ENCODE results near the gene SLC34A1. TPM values are rescaled to one million over a fixed set of nuclear protein-coding genes. Genes with fewer than 3 reads are reported as not detected.
"Not testable (repeated sequence)": the region's sequence is repeated elsewhere in the genome, so short reads cannot be mapped to it uniquely, and the experiment has no call there.

Gene SLC34A1
- polyA plus RNA-seq, 4 donors = 0.01 to 0.07 TPM; not detected in 2

DNA sequence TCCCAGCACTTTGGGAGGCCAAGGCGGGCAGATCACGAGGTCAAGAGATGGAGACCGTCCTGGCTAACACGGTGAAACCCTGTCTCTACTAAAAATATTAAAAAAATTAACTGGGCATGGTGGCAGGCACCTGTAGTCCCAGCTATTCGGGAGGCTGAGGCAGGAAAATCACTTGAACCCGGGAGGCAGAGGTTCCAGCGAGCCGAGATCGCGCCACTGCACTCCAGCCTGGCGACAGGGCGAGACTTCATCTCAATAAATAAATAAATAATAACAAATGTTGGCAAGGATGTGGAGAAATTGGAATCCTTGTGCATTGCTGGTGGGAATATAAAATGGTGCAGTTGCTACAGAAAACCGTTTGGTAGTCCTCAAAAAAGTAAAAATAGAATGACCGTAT lies 41.2 kb upstream of the SLC34A1 start:
- not testable (repeated sequence) for H3K9me3 ChIP-seq (ENCODE audit: control insufficient read depth in 2 of 2, insufficient read depth in 1 of 2, low read depth in 1 of 2, low read length in 1 of 2); FAIRE-seq; H3K4me1 ChIP-seq (ENCODE audit: control insufficient read depth in 3 of 3, insufficient read depth in 2 of 3, low read depth in 1 of 3, low read length in 2 of 3); H3K4me3 ChIP-seq (ENCODE audit: low read depth in 1 of 3, low read length in 3 of 3); H3K27me3 ChIP-seq (ENCODE audit: control insufficient read depth in 3 of 3, insufficient read depth in 3 of 3, low read length in 3 of 3); H3K27ac ChIP-seq (ENCODE audit: low read depth in 1 of 3, low read length in 2 of 3); DNase-seq
- WGBS, 3 donors = 95 to 97% (median 96%) methylated on average over 14 of the region's 14 CpGs
- peaks cover 0 to 51% (median 4%) of the 10 kb centered on the region in 3 donors for H3K36me3 ChIP-seq (ENCODE audit: control insufficient read depth in 3 of 3, insufficient read depth in 2 of 3, low read depth in 1 of 3, low read length in 3 of 3)

DNA sequence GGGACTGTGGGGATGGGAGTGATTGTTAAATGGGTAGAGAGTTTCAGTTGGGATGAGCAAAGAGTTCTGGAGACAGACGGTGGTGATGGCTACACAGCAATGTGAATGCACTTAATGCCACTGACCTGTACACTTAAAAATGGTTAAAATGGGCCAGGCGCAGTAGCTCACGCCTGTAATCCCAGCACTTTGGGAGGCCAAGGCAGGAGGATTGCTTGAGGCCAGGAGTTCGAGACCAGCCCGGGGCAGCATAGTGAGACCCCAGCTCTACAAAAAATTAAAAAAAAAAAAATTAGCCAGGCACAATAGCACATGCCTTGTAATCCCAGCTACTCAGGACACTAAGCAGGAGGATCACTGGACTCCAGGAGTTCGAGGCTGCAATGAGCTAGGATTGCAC lies 40.5 kb upstream of the SLC34A1 start:
- Histone ChIP-seq H3K36me3 (ENCODE audit: control insufficient read depth in 3 of 3, insufficient read depth in 2 of 3, low read depth in 1 of 3, low read length in 3 of 3) (peaks cover 0 to 43% (median 0%) of the 10 kb centered on the region in 3 donors), H3K27me3 (ENCODE audit: control insufficient read depth in 3 of 3, insufficient read depth in 3 of 3, low read length in 3 of 3) (no peaks in the 10 kb centered on the region), H3K4me3 (ENCODE audit: low read depth in 1 of 3, low read length in 3 of 3) (no peak overlapping the region), H3K27ac (ENCODE audit: low read depth in 1 of 3, low read length in 2 of 3) (no peak overlapping the region), H3K9me3 (ENCODE audit: control insufficient read depth in 2 of 2, insufficient read depth in 1 of 2, low read depth in 1 of 2, low read length in 1 of 2) (no peaks in the 10 kb centered on the region), H3K4me1 (ENCODE audit: control insufficient read depth in 3 of 3, insufficient read depth in 2 of 3, low read depth in 1 of 3, low read length in 2 of 3) (no peaks in the 10 kb centered on the region)
- FAIRE-seq = no peak
- 94 to 96% (median 95%) methylated on average over 6 of the region's 6 CpGs for WGBS, 3 donors
- DNase-seq = no peak

DNA sequence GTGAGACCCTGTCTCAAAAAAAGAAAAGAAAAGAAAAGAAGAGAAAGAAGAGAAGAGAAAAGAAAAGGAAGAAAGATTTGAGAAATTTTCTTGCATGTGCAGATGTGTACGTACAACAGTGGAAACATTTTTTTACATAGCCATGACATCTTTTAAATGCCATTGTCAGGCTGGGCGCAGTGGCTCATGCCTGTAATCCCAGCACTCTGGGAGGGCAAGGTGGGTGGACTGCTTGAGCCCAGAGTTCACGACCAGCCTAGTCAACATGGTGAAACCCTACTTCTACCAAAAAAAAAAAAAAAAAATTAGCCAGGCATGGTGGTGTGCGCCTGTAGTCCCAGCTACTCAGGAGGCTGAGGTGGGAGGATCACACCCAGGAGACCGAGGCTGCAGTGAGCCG lies 39.3 kb upstream of the SLC34A1 start:
- H3K4me1 ChIP-seq (ENCODE audit: control insufficient read depth in 3 of 3, insufficient read depth in 2 of 3, low read depth in 1 of 3, low read length in 2 of 3) = peaks cover under 1 to 8% (median 3%) of the 10 kb centered on the region in 3 donors
- no peak for FAIRE-seq
- H3K9me3 ChIP-seq (ENCODE audit: control insufficient read depth in 2 of 2, insufficient read depth in 1 of 2, low read depth in 1 of 2, low read length in 1 of 2) = no peaks in the 10 kb centered on the region
- no peak overlapping the region for H3K4me3 ChIP-seq (ENCODE audit: low read depth in 1 of 3, low read length in 3 of 3)
- WGBS, 3 donors = 96 to 97% (median 96%) methylated on average over 6 of the region's 6 CpGs
- no peaks in the 10 kb centered on the region for H3K27me3 ChIP-seq (ENCODE audit: control insufficient read depth in 3 of 3, insufficient read depth in 3 of 3, low read length in 3 of 3)
- peaks cover 0 to 40% (median 0%) of the 10 kb centered on the region in 3 donors for H3K36me3 ChIP-seq (ENCODE audit: control insufficient read depth in 3 of 3, insufficient read depth in 2 of 3, low read depth in 1 of 3, low read length in 3 of 3)
- H3K27ac ChIP-seq (ENCODE audit: low read depth in 1 of 3, low read length in 2 of 3) = no peak overlapping the region
- DNase-seq = no peak

DNA sequence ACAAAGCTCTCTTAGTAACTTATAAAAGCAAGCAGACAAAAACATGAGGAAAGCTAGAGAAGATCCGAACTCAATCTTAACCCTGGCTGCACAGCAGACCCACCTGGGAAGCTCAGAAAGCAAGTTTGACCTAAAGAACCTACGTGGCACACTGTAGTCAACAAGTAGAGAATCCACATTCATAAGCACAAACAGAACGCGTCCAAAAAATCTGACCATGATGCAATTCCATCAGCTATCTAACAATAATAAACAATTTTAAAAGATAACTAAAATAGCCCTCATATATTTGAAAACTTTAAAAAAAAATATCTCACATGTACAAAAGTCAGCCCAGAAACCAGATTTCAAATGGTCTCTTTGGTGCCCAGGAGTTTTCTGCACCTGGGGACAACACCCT lies 37.4 kb upstream of the SLC34A1 start:
- 73 to 80% (median 74%) methylated on average over 4 of the region's 4 CpGs for WGBS, 3 donors
- Histone ChIP-seq H3K4me1 (ENCODE audit: control insufficient read depth in 3 of 3, insufficient read depth in 2 of 3, low read depth in 1 of 3, low read length in 2 of 3) (peaks cover 9 to 12% (median 9%) of the 10 kb centered on the region in 3 donors), H3K27ac (ENCODE audit: low read depth in 1 of 3, low read length in 2 of 3) (no peak overlapping the region), H3K27me3 (ENCODE audit: control insufficient read depth in 3 of 3, insufficient read depth in 3 of 3, low read length in 3 of 3) (no peaks in the 10 kb centered on the region), H3K36me3 (ENCODE audit: control insufficient read depth in 3 of 3, insufficient read depth in 2 of 3, low read depth in 1 of 3, low read length in 3 of 3) (peaks cover 0 to 42% (median 0%) of the 10 kb centered on the region in 3 donors), H3K4me3 (ENCODE audit: low read depth in 1 of 3, low read length in 3 of 3) (no peak overlapping the region), H3K9me3 (ENCODE audit: control insufficient read depth in 2 of 2, insufficient read depth in 1 of 2, low read depth in 1 of 2, low read length in 1 of 2) (no peaks in the 10 kb centered on the region)
- DNase-seq (no peak), FAIRE-seq (no peak)

DNA sequence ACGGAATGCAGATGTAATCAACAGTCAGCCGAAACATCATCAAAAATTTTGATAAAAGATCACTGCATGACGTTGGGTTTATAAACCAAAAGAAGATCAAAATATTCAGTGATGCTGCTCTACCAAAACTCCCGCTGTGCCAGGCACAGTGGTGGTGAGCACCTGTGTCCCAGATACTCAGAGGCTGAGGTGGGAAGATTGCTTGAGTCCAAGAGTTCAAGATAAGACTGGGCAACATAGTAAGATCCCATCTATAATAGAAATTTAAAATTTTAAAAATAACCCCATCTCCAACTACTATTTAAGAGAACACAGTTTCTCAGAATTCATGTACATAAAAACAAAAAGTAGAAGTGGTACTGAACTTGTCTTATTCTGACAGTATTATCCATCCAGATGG lies 36.5 kb upstream of the SLC34A1 start:
- peaks cover 0 to 36% (median 0%) of the 10 kb centered on the region in 3 donors for H3K36me3 ChIP-seq (ENCODE audit: control insufficient read depth in 3 of 3, insufficient read depth in 2 of 3, low read depth in 1 of 3, low read length in 3 of 3)
- no peak for DNase-seq
- H3K4me3 ChIP-seq (ENCODE audit: low read depth in 1 of 3, low read length in 3 of 3) = no peak overlapping the region
- H3K27me3 ChIP-seq (ENCODE audit: control insufficient read depth in 3 of 3, insufficient read depth in 3 of 3, low read length in 3 of 3) = no peaks in the 10 kb centered on the region
- FAIRE-seq = no peak
- peaks cover 9 to 12% (median 9%) of the 10 kb centered on the region in 3 donors for H3K4me1 ChIP-seq (ENCODE audit: control insufficient read depth in 3 of 3, insufficient read depth in 2 of 3, low read depth in 1 of 3, low read length in 2 of 3)
- no peaks in the 10 kb centered on the region for H3K9me3 ChIP-seq (ENCODE audit: control insufficient read depth in 2 of 2, insufficient read depth in 1 of 2, low read depth in 1 of 2, low read length in 1 of 2)
- WGBS, 3 donors = 83 to 88% (median 84%) methylated on average over 4 of the region's 4 CpGs
- no peak overlapping the region for H3K27ac ChIP-seq (ENCODE audit: low read depth in 1 of 3, low read length in 2 of 3)

DNA sequence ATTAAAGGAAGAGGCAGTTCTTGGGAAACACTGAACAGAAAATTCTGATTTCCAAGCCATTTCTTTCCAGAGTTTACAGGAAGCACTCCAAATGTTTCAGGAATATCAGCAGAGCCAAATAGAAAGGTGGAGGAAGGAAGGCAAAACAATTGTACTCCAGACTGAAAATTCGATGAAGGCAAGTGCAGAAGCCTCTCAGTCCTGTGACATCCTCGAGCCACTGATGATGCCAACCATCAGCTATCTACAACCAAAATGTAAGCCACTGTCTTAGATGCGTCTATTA lies 34.9 kb upstream of the SLC34A1 start:
- no peak overlapping the region for H3K27ac ChIP-seq (ENCODE audit: low read depth in 1 of 3, low read length in 2 of 3)
- 44 to 71% (median 54%) methylated on average over 3 of the region's 3 CpGs for WGBS, 3 donors

DNA sequence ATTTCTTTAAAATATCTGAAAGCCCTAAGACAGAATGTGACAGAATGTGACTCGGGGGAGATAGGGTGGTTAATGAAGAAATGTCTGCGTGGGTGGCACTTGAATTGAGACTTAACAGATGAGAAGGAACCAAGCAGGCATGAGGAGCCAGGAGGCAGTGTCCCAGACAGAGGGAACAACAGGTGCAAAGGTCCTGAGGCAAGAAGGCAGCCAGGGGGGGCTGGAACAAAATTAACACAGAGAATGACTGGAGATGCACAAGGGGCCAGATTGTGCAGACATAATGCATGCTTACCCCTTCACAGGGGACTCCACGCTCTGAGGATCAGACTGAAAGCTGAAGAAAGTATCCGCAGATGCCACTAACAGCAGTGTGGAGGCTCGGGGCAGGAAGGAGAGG lies 34.5 kb upstream of the SLC34A1 start:
- Histone ChIP-seq H3K4me3 (ENCODE audit: low read depth in 1 of 3, low read length in 3 of 3) (peak overlapping the region in 1 of 3 donors; percentile 88), H3K9me3 (ENCODE audit: control insufficient read depth in 2 of 2, insufficient read depth in 1 of 2, low read depth in 1 of 2, low read length in 1 of 2) (no peaks in the 10 kb centered on the region), H3K36me3 (ENCODE audit: control insufficient read depth in 3 of 3, insufficient read depth in 2 of 3, low read depth in 1 of 3, low read length in 3 of 3) (peaks cover 0 to 27% (median 0%) of the 10 kb centered on the region in 3 donors), H3K27me3 (ENCODE audit: control insufficient read depth in 3 of 3, insufficient read depth in 3 of 3, low read length in 3 of 3) (no peaks in the 10 kb centered on the region), H3K27ac (ENCODE audit: low read depth in 1 of 3, low read length in 2 of 3) (no peak overlapping the region), H3K4me1 (ENCODE audit: control insufficient read depth in 3 of 3, insufficient read depth in 2 of 3, low read depth in 1 of 3, low read length in 2 of 3) (peaks cover 9 to 12% (median 9%) of the 10 kb centered on the region in 3 donors)
- no peak for DNase-seq
- no peak for FAIRE-seq
- WGBS, 3 donors = 70 to 83% (median 75%) methylated on average over 5 of the region's 5 CpGs

More for the DNA sequence above, 34.9 kb upstream of the SLC34A1 start:
- Histone ChIP-seq H3K4me3 (ENCODE audit: low read depth in 1 of 3, low read length in 3 of 3) (no peak overlapping the region), H3K9me3 (ENCODE audit: control insufficient read depth in 2 of 2, insufficient read depth in 1 of 2, low read depth in 1 of 2, low read length in 1 of 2) (no peaks in the 10 kb centered on the region), H3K4me1 (ENCODE audit: control insufficient read depth in 3 of 3, insufficient read depth in 2 of 3, low read depth in 1 of 3, low read length in 2 of 3) (peaks cover 9 to 12% (median 9%) of the 10 kb centered on the region in 3 donors), H3K27me3 (ENCODE audit: control insufficient read depth in 3 of 3, insufficient read depth in 3 of 3, low read length in 3 of 3) (no peaks in the 10 kb centered on the region), H3K36me3 (ENCODE audit: control insufficient read depth in 3 of 3, insufficient read depth in 2 of 3, low read depth in 1 of 3, low read length in 3 of 3) (peaks cover 0 to 29% (median 0%) of the 10 kb centered on the region in 3 donors)
- FAIRE-seq (no peak), DNase-seq (no peak)

DNA sequence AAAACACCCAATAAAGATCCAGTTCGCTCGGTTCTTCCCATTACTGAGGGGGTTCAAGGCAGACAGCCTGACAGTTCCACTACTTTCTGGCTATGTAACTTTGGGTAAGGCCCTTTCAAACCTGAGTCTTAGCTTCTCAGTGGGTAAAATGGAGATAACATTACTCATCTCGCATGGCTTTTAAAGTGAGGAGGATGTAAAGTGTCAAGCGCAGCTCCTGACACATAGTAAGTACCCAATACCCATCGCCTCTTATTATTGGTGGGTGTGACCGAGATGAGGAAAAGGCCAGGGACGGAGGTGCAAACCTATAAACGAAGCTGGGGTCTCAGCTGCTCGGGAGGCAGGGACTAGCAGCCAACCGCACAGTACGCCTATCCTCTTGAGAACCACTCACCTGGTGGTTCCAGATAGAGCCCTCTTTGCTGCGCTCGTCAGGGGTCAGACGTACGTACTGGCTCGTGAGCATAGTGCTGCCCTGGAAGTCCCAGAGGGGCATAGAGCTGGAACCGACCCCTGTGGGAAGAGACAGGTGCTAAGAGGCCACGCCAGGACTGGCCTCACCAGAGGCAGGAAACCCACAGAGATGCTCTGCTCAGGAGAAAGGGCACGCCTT lies 33.4 kb upstream of the SLC34A1 start:
- 2 to 11% (median 6%) methylated on average over 19 of the region's 19 CpGs for whole genome bisulfite sequencing, 3 donors
- peaks cover 0 to 19% (median 0%) of the 10 kb centered on the region in 3 donors for H3K36me3 ChIP-seq (ENCODE audit: control insufficient read depth in 3 of 3, insufficient read depth in 2 of 3, low read depth in 1 of 3, low read length in 3 of 3)
- peaks cover 0 to 8% (median 0%) of the 10 kb centered on the region in 3 donors for H3K27me3 ChIP-seq (ENCODE audit: control insufficient read depth in 3 of 3, insufficient read depth in 3 of 3, low read length in 3 of 3)
- H3K4me3 ChIP-seq (ENCODE audit: low read depth in 1 of 3, low read length in 3 of 3) = peak overlapping the region; percentile 58 to 88 (median 65)
- DNase-seq (no peak), FAIRE-seq (no peak)
- peaks cover 0 to 7% of the 10 kb centered on the region in 2 donors for H3K9me3 ChIP-seq (ENCODE audit: control insufficient read depth in 2 of 2, insufficient read depth in 1 of 2, low read depth in 1 of 2, low read length in 1 of 2)
- peaks cover 9 to 12% (median 9%) of the 10 kb centered on the region in 3 donors for H3K4me1 ChIP-seq (ENCODE audit: control insufficient read depth in 3 of 3, insufficient read depth in 2 of 3, low read depth in 1 of 3, low read length in 2 of 3)
- peak overlapping the region; percentile 92 to 97 (median 94) for H3K27ac ChIP-seq (ENCODE audit: low read depth in 1 of 3, low read length in 2 of 3)

Data from small intestine (tissue), 7 donors.